Bronchial epithelial cell (primary cell): ENCODE results near the gene ARHGEF38. TPM values are rescaled to one million over a fixed set of nuclear protein-coding genes. Genes with fewer than 3 reads are reported as not detected.
"Not testable (repeated sequence)": the region's sequence is repeated elsewhere in the genome, so short reads cannot be mapped to it uniquely, and the experiment has no call there.

ENCODE experiments used
- DNase-seq: peaks from one replicate; pipeline ENCODE4 v3.0.0-alpha.2; 2010; ENCODE audit warnings: low read depth
- FAIRE-seq: peaks from 2 replicates; lab custom pipeline; 2011; peaks lifted over from hg19 to GRCh38; lab: Jason Lieb, UNC
- H3K27me3 ChIP-seq: 2 replicates; pipeline ENCODE4 v1.5.1; 2011; ENCODE audit warnings: low read length; ENCODE audit not compliant: control insufficient read depth, insufficient read depth
- H3K36me3 ChIP-seq: 2 replicates; pipeline ENCODE4 v1.5.1; 2011; ENCODE audit warnings: low read length; ENCODE audit not compliant: control insufficient read depth, insufficient read depth
- H3K4me3 ChIP-seq: 2 replicates; pipeline ENCODE4 v1.5.1; 2011; ENCODE audit warnings: mild to moderate bottlenecking, low read depth, low read length, control low read depth
- total RNA-seq: library from RNA; depleted of rRNA; stranded (reverse); fragments of >200 nt; gene quantifications from 2 replicates; pipeline ENCODE4 v1.2.1, GENCODE V29; 2014
- TF ChIP-seq, protein P1 (sequence below): IDR thresholded peaks from 2 replicates; pipeline ENCODE4 v1.5.1; 2011; ENCODE audit warnings: mild to moderate bottlenecking, moderate library complexity, low read length, control low read depth, inconsistent platforms; ENCODE audit not compliant: insufficient read depth, severe bottlenecking

The ARHGEF38 gene
- total RNA-seq, 1 donor from 2014 or later = not detected

DNA sequence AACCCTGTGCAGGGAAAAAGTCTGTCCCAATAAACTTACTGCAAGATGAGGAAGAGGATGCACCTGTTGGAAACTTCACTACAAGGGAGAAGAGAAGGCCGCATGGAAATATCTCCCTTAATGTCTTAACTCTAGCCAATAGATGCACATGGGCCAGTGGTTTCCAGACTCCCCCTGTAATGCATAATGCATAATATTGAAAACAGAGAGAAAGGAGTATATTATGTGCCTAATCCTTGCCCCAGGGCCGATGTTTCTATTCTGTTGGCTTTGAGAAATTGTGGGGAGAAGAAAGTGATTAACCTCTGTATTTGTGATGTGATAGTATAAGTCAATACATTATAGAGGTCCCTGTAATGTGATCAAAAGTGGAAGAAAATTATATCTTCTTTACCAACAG, 118.9 kb downstream of the ARHGEF38 start:
- no peaks in the 10 kb centered on the region for H3K27me3 ChIP-seq
- TF ChIP-seq, protein P1, sequence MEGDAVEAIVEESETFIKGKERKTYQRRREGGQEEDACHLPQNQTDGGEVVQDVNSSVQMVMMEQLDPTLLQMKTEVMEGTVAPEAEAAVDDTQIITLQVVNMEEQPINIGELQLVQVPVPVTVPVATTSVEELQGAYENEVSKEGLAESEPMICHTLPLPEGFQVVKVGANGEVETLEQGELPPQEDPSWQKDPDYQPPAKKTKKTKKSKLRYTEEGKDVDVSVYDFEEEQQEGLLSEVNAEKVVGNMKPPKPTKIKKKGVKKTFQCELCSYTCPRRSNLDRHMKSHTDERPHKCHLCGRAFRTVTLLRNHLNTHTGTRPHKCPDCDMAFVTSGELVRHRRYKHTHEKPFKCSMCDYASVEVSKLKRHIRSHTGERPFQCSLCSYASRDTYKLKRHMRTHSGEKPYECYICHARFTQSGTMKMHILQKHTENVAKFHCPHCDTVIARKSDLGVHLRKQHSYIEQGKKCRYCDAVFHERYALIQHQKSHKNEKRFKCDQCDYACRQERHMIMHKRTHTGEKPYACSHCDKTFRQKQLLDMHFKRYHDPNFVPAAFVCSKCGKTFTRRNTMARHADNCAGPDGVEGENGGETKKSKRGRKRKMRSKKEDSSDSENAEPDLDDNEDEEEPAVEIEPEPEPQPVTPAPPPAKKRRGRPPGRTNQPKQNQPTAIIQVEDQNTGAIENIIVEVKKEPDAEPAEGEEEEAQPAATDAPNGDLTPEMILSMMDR = no peak
- FAIRE-seq = no peak
- DNase-seq = no peak
- no peaks in the 10 kb centered on the region for H3K36me3 ChIP-seq
- no peak overlapping the region for H3K4me3 ChIP-seq

DNA sequence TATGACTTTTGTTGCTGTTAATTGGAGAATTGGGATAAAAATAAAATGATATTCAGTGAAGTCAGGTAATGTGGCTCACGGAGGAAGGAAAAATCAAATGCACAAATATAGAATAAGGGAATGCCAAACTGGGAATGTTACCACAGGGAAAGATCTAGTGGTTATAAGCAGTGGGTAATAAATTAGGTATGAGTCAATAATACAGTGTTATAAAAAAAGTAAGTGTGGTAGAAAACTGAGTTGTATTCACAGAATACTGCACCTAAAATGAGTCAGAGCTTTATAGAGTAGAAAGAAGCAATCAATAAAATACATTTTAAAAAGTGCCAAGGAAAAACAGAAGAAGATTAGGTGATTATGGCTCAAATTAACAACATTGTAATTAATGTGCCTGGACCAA, 121.6 kb downstream of the ARHGEF38 start:
- no peak overlapping the region for H3K4me3 ChIP-seq
- no peaks in the 10 kb centered on the region for H3K36me3 ChIP-seq
- no peaks in the 10 kb centered on the region for H3K27me3 ChIP-seq
- DNase-seq (peak; percentile 5), FAIRE-seq (no peak)
- TF ChIP-seq, protein P1 = no peak

DNA sequence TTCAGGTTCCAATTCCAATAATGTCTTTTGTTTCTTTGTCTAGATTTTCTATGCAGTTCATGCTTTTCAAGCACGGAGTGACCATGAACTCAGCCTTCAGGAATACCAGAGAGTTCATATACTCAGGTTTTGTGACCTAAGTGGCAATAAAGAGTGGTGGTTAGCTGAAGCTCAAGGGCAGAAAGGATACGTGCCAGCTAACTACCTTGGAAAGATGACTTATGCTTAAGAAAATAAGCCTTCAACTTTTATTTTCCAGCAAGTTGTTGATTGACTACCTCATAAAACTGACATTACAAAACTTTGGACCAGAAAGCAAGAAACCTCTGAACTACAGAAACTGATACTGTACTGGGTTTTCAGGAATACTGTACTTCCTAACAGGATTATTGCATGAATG, 125.3 kb downstream of the ARHGEF38 start:
- TF ChIP-seq, protein P1 = no peak
- no peaks in the 10 kb centered on the region for H3K36me3 ChIP-seq
- H3K27me3 ChIP-seq = no peaks in the 10 kb centered on the region
- DNase-seq = no peak
- FAIRE-seq = no peak
- no peak overlapping the region for H3K4me3 ChIP-seq

DNA sequence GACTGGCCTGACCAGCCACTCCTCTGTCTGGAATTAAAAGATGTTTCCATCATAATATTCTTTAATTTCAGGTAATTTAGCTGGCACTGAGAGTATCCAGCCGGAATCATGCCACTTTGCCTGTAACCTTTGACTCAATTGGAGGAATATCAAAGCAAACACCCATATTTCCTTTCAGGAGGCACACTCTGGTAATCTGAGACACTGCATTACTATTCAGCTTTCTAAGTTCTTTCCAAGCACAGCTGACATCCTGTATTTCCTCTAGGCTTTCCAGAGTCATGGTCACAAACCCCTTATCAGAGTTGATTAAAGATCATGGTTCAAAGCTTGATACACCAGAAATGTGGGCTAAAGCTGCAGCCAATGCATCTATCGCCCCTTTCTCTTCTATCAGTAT, 126.8 kb downstream of the ARHGEF38 start:
- TF ChIP-seq, protein P1 = no peak
- FAIRE-seq (no peak), DNase-seq (peak; percentile 57)
- Histone ChIP-seq H3K4me3 (no peak overlapping the region), H3K27me3 (no peaks in the 10 kb centered on the region), H3K36me3 (no peaks in the 10 kb centered on the region)

DNA sequence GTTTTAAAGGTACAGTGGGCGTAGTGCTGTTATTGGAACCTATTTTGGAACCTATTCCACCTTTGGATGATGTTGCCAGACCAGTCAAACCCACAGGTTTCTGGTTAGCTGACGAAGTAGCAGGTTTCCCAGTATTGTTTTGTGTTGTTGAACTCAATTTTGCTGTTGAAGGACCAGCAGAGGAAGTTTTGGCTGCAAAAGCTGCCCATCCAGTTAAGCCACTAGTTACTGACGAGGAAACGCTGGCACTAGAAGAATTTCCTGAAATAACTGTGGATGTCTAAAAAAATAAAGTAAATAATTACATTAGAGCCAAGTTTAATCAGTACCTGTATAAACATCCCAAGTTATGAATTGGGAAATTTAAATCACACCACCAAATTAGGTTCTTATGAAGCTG, 130.6 kb downstream of the ARHGEF38 start:
- H3K36me3 ChIP-seq = peaks cover 3% of the 10 kb centered on the region
- FAIRE-seq = no peak
- peak; percentile 85 for DNase-seq
- H3K27me3 ChIP-seq = no peaks in the 10 kb centered on the region
- no peak overlapping the region for H3K4me3 ChIP-seq
- TF ChIP-seq, protein P1 = no peak

DNA sequence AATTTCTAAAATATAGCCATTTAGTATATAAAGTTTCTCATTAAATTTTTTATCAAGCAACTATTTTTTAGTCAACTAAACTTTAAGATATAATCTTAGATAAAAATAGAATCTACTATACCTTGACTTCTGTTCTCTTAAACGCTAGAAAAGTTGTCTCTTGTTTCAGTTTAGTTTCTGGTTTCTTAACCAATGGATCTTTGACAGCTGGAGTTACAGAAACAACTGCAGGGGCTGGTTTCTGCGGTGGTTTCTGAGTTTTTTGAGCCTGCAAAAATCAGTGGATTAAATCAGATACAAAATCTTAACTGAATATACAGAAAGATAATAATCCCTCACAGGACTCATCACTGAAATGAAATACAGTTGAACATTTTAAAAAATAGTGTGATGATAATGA, 134.2 kb downstream of the ARHGEF38 start:
- FAIRE-seq (no peak), DNase-seq (no peak)
- peaks cover 6% of the 10 kb centered on the region for H3K36me3 ChIP-seq
- no peaks in the 10 kb centered on the region for H3K27me3 ChIP-seq
- no peak overlapping the region for H3K4me3 ChIP-seq
- TF ChIP-seq, protein P1 = no peak

DNA sequence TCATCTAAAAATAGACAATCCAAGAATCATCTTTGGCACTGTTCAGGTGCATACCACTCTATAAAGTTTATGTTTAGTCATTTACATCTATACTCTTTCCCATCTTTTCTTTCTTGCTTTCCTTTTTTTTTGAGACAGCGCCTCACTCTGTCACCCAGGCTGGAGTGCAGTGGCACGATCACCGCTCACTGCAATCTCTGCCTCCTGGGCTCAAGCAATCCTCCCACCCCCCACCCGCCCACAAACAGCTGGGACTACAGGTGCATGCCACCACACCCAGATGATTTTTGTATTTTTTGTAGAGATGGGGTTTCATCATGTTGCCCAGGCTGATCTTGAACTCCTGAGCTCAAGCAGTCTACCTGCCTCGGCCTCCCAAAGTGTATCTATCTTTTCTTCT, 142.4 kb downstream of the ARHGEF38 start:
- not testable (repeated sequence) for H3K27me3 ChIP-seq

DNA sequence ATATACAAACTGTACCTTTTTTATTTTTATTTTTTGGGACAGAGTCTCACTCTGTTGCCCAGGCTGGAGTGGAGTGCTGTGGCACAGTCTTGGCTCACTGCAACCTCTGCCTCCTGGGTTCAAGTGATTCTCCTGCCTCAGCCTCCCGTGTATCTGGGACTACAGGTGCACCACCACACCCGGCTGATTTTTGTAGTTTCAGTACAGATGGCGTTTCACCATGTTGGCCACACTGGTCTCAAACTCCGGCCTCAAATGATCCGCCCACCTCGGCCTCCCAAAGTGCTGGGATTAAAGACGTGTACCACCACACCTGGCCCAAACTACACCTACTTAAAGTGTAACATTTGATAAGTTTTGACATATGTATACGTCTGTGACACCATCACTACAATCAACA, 143.4 kb downstream of the ARHGEF38 start:
- not testable (repeated sequence) for FAIRE-seq

More for the DNA sequence above, 142.4 kb downstream of the ARHGEF38 start:
- not testable (repeated sequence) for H3K36me3 ChIP-seq, H3K4me3 ChIP-seq, FAIRE-seq, DNase-seq

More for the DNA sequence above, 143.4 kb downstream of the ARHGEF38 start:
- not testable (repeated sequence) for H3K27me3 ChIP-seq, DNase-seq, H3K36me3 ChIP-seq, H3K4me3 ChIP-seq
